ENCODE measurements around the gene AP2A1.

AP2A1 gene

GRCh38 chr19:49809941-49810389 is 43.2 kb downstream of the AP2A1 start:
- TF ChIP-seq, protein P1, sequence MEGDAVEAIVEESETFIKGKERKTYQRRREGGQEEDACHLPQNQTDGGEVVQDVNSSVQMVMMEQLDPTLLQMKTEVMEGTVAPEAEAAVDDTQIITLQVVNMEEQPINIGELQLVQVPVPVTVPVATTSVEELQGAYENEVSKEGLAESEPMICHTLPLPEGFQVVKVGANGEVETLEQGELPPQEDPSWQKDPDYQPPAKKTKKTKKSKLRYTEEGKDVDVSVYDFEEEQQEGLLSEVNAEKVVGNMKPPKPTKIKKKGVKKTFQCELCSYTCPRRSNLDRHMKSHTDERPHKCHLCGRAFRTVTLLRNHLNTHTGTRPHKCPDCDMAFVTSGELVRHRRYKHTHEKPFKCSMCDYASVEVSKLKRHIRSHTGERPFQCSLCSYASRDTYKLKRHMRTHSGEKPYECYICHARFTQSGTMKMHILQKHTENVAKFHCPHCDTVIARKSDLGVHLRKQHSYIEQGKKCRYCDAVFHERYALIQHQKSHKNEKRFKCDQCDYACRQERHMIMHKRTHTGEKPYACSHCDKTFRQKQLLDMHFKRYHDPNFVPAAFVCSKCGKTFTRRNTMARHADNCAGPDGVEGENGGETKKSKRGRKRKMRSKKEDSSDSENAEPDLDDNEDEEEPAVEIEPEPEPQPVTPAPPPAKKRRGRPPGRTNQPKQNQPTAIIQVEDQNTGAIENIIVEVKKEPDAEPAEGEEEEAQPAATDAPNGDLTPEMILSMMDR (IDR thresholded peaks at IDR 0.05; ENCODE audit: low read depth, low read length), result no peak
- H3K4me3 ChIP-seq (ENCODE audit: low read depth, low read length), result no peak overlapping the region
- H3K9me3 ChIP-seq (ENCODE audit: severe bottlenecking), result no peaks in the 10 kb centered on the region
- H3K27ac ChIP-seq, result peak overlapping the region; percentile 36
- no peak for DNase-seq
- peaks cover 27% of the 10 kb centered on the region for H3K36me3 ChIP-seq
- H3K27me3 ChIP-seq (ENCODE audit: insufficient read depth, low read depth, severe bottlenecking), result no peaks in the 10 kb centered on the region

DNA sequence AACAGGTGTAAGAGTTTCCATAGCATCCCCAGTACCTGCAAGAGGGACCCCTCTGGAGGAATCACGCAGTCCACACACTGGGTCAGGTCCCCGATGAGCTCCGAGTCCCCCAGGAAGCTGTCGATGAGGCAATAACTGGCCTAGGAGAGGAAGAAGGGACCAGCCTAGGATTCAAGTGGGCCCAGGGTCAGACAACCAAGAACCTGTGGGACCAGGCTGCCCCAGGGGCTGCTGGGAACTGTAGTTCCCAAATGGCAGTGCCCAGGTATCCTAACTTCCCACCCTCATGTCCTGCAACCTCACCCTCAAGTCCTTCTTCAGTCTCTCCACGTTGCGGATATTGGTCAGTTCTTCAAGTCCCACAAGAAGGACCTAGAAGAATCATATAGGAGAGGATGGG is 44.5 kb downstream of the AP2A1 start:
- TF ChIP-seq, protein P1 (IDR thresholded peaks at IDR 0.05; ENCODE audit: low read depth, low read length), result no peak
- no peak overlapping the region for H3K4me3 ChIP-seq (ENCODE audit: low read depth, low read length)

DNA sequence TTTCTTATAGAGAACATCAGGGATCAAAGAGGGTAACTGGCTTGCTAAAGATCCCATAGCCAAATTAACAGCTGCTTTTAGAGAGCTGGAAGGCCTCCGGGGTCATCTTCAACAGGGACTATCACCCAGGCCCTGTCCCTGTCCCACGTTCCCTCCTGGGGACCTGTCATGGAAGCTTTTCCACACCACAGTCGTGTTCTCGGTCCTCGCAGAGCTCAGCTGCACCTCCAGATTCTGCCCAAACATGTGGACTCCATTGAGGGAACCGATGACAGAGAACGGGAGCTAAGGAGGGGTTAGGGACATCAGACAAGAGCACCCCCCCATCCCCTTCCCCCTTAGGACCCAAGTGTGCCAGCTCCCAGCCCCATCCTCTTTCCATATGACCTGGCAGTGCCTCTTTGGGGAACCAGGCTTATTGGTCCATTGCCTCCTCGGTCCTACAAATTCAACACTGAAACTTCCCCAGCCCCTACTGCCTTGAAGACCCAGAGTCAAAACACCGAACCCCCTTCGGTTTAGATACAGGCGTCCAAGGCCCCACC is 45.7 kb downstream of the AP2A1 start:
- peak overlapping the region; percentile 95 for H3K4me3 ChIP-seq (ENCODE audit: low read depth, low read length)
- H3K27me3 ChIP-seq (ENCODE audit: insufficient read depth, low read depth, severe bottlenecking), result no peaks in the 10 kb centered on the region
- H3K36me3 ChIP-seq, result peaks cover 10% of the 10 kb centered on the region
- DNase-seq, result no peak
- H3K27ac ChIP-seq, result peak overlapping the region; percentile 87
- H3K9me3 ChIP-seq (ENCODE audit: severe bottlenecking), result no peaks in the 10 kb centered on the region
- TF ChIP-seq, protein P1 (IDR thresholded peaks at IDR 0.05; ENCODE audit: low read depth, low read length), result no peak

More for the DNA sequence above, 44.5 kb downstream of the AP2A1 start:
- Histone ChIP-seq H3K27me3 (ENCODE audit: insufficient read depth, low read depth, severe bottlenecking) (no peaks in the 10 kb centered on the region), H3K9me3 (ENCODE audit: severe bottlenecking) (no peaks in the 10 kb centered on the region), H3K36me3 (peaks cover 16% of the 10 kb centered on the region), H3K27ac (no peak overlapping the region)
- no peak for DNase-seq

DNA sequence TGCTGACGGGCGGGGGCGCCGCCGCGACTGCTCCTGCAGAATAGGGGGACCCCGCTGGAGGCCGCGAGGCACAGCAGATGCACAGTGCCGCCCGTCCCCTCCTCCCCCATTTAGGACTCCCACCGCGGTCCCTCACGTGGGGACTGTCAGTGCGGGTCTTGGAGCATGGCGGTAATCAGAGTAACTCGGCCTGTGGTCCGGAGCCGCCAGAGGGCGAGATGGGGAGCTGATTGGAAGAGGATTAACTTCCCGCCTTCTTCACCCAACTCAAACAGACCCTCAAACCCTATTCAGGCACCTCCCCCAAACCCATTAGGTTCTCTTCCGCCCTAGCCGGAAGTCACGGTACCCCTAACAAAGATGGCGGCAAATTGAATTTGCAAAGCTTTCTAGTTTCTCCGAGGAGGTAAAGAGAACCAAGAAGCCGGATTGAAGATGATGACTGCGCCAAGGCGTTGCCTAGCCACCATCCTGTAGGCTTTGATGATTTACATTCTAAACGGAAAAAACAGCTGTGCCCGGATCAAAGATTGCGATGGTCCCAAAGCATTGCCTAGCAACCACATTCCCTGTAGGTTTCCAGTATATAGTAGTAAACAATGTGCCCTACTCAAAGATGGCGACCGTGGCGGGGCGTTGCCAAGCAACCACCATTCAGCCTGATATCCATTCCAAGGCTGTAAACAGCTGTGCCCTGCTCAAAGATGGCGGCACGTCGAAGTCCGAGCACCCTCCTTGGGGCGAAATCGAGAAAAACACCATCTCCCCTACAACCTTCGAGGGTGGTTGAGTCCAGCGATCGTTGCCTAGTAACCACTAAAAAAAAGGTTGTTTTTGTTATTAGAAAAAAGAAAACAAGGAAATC is 46.4 kb downstream of the AP2A1 start, which contains the start of gene FUZ:
FUZ (minus strand) TSS at position 296 of the 865 bp plus-strand sequence; CDS start at position 110, 186 bp downstream.
- TF ChIP-seq, protein P1 (IDR thresholded peaks at IDR 0.05; ENCODE audit: low read depth, low read length), result peak; percentile 39
- Histone ChIP-seq H3K4me3 (ENCODE audit: low read depth, low read length) (peak within 1 kb of the TSS; percentile 95), H3K27me3 (ENCODE audit: insufficient read depth, low read depth, severe bottlenecking) (no peaks in the 10 kb centered on the region), H3K27ac (peak within 1 kb of the TSS; percentile 87), H3K36me3 (peaks cover 3% of the 10 kb centered on the region; the same call in 1 of the 2 replicates), H3K9me3 (ENCODE audit: severe bottlenecking) (no peaks in the 10 kb centered on the region)
- DNase-seq, result peak; percentile 98

DNA sequence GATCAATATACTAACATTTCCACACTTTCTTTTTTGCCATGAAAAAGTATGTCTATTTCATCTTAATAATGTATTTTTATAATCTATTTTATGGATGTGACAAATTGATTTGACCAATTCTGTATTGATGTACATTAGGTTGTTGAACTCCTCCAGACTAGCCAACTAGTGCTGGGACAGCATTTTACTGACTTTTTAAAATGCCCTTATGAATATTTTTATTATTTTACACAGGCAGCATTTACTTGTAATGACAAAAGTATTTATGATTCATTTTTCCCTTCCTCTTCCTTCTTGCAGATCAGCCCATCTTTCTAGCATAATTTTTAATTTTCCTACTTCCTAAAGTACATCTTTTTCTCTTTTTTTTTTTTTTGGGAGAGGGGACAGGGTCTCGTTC is 47.2 kb downstream of the AP2A1 start:
- TF ChIP-seq, protein P1 (IDR thresholded peaks at IDR 0.05; ENCODE audit: low read depth, low read length), result no peak
- Histone ChIP-seq H3K27ac (peak overlapping the region; percentile 87), H3K27me3 (ENCODE audit: insufficient read depth, low read depth, severe bottlenecking) (no peaks in the 10 kb centered on the region), H3K36me3 (no peaks in the 10 kb centered on the region; the same call in 1 of the 2 replicates), H3K9me3 (ENCODE audit: severe bottlenecking) (no peaks in the 10 kb centered on the region), H3K4me3 (ENCODE audit: low read depth, low read length) (peak overlapping the region; percentile 95)
- DNase-seq, result no peak

Measured in WERI-Rb-1 (cell line).